Measurements from ENCODE around the gene TLX2.
A peak's percentile ranks its signal among the peaks of the same experiment; 100 is the strongest.

The TLX2 gene

DNA sequence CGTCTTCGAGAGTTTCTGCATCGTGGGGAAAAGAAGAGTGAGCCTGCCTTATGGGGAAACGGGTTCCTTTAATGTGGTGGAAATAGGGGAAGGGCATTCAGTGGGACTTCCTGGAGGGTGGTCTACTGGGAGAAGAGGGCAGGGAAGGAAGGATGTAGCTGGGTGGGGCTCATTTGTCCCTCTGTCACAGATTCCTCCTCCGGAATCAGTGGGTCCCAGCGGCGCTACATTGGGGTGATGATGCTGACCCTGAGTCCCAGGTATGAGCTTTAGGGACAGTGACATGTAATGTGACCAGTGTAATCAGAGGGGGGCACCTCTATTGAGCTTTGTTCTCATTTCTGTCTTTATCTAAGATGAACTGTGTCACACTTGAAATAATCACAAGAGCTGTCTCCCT lies 17.4 kb downstream of the TLX2 start:
- no peak for DNase-seq (ENCODE audit: low read depth in 2 of 2)

DNA sequence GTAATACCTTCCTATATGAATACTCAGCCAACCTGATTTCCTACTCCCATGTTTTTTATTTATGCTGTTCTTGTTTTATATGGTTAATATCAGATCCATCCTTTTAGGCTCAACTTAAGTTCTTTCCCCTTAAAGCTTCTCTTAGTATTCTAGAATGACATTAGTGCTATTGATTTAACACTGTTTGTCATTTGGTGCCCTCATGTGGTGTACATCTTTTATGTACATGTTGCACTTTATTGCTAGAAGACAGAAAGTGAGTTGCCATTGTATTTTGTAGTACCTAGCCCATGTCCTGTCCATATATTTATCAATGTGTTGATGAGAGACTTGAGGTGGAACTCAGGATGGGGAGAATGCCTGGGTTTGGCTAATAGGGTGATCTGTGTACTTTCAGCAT lies 18.0 kb downstream of the TLX2 start:
- no peak for DNase-seq (ENCODE audit: low read depth in 2 of 2)

DNA sequence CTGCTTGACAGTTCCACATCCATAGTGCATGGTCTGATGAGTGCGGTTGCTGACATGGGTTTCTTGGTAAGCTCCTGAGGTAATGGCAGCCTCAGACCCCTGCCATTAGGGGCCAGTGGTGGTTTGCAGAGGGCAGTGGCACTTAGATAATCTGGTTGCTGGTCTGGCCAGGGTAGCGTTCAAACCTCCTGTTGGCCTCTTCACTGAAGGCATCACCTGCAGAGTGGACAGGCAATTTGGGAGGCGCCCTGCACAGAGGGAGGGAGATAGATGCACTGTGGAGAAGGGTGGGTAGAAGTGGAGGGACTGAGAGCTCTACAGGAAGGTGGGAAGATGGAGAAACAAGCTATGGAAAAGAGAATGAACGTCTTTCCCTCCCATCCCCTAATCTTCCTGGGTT lies 19.2 kb downstream of the TLX2 start:
- no peak for DNase-seq (ENCODE audit: low read depth in 2 of 2)

- no peak for DNase-seq (ENCODE audit: low read depth in 2 of 2)
These were observed 20.2 kb downstream of the TLX2 start for GRCh38 chr2:74534411-74534810.

- no peak for DNase-seq (ENCODE audit: low read depth in 2 of 2)
These were observed 21.3 kb downstream of the TLX2 start for GRCh38 chr2:74535440-74535965.

GRCh38 chr2:74536166-74536950 lies 22.1 kb downstream of the TLX2 start:
- no peak for DNase-seq (ENCODE audit: low read depth in 2 of 2)

DNA sequence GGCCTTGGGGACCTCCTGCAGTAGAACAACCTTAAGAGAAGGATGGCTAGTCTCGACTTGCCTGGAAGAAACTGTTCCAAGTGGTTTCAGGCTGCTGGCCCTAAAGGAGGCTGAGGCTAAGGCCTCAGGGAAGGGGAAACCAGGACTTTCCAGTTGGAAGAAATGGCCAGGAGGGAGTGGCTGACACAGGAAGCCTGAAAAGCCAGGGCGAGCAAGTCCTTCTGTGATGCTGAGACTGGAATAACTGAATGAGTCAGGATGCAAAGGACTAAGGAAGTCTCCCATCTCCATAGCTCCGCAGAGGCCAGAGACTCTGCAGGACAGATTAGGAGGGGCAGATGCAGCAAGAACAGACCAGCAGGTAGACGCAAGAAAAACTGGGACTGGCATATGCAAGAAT lies 22.9 kb downstream of the TLX2 start:
- no peak for DNase-seq (ENCODE audit: low read depth in 2 of 2)

DNA sequence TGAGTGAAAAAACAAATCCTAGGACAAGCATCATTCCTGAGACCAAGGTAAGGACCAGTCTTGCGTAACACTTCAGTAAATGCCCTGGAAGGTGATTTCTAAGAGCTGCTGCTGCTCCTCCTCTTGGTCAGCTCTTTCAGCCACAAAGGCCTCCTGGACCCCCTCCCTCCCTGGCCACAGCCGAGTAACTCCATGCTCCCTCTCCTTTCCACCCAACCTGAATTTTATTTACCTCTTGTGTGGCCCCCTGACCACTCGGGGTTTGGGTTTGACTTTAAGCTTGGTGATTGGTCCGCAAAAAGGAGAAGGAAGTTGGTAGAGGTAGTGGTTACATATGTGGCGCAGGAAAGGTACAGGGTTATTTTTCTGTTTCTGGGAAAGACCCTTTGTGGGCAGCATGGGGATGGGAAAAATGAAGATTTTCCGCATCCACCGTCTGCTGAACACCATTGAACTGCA lies 24.7 kb downstream of the TLX2 start:
- DNase-seq (ENCODE audit: low read depth in 2 of 2), result no peak

DNA sequence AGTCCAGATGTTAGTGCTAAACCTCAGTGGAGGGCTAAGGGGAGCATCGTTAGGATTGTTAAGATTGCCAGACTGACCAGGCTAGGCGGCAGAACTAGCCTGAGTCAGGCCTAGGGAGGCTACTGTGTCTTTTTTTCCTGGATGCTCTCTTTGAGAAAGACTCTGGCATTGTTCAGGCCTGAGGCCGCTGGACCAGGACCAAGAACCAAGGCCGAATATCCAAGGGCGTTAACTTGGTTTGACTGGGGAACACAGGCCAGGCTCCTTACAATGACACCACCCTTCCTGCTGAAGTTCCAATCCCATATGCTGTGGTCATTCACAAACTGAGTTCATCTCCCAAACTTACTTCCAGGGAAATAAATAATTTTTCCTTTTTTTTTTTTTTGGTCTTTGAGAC lies 26.0 kb downstream of the TLX2 start:
- no peak for DNase-seq (ENCODE audit: low read depth in 2 of 2)

DNA sequence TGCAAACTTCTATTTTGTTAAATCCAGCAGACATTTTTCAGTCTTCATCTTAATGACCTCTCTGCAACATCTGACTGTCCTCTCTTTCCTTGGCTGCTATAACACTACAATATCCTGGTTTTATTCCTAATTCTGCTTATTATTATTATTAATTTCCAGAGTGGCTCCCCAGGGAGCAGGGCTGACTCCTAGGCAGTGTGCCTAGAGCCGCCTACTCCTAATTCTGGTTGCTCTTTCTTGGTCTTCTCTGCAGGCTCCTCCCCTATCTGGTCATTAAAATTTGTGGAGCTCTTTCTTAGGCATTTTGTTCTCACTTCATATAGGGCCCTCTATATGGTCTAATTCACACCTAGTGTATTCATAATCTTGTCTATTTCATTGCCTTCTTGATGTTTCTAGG lies 28.7 kb downstream of the TLX2 start:
- no peak for DNase-seq (ENCODE audit: low read depth in 2 of 2)

GRCh38 chr2:74544634-74545033 lies 30.4 kb downstream of the TLX2 start:
- DNase-seq (ENCODE audit: low read depth in 2 of 2), result no peak

GRCh38 chr2:74546004-74546403 lies 31.8 kb downstream of the TLX2 start:
- DNase-seq (ENCODE audit: low read depth in 2 of 2), result no peak

GRCh38 chr2:74548285-74548899 lies 34.1 kb downstream of the TLX2 start:
- DNase-seq (ENCODE audit: low read depth in 2 of 2), result no peak

DNA sequence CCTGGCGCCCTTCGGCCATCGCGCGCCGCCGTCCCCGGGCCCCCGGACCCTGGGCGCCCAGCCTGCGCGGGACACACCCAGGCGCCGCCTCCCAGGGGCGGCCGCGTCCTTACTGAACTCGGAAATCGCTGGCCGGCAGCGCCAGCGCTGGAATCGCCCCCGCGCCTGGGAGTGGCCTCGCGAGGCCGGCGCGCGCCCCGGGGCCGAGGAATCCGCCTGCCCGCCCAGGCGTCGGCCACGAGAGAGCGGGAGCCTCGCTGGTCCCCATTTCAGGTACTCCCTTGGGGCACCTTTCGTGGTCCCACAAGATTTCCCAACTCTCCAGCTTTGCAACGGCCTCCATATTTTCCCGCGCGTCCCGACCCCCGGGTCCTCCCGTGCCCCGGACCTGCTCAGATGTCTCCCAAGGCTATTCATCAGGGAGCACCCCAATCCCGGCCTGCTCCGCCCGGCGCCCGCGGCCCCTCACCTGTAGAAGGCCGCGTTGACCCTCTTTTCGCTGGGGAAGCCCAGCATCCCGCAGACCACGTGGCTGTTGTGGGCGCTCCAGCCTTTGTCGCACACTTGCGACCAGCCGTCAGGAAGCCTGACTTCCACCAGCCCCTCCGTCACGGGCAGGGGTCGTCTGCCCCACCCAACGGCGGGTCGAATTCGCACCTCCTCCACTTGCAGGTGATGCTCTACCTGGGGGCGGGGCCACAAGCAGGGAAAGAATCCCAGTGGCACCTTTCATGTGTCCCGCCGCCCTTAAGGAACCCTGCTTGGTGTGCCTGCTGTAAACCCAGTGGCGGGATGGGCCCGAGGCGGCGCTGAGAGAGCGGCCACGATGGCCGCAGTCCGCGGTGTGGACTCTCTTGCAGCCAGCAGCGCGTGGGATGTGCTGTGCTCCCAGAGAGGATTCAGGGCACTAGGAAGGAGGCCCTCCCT lies 34.9 kb downstream of the TLX2 start:
- no peak for DNase-seq (ENCODE audit: low read depth in 2 of 2)

- no peak for DNase-seq (ENCODE audit: low read depth in 2 of 2)
These were observed 36.0 kb downstream of the TLX2 start for GRCh38 chr2:74550231-74550630.

- no peak for DNase-seq (ENCODE audit: low read depth in 2 of 2)
These were observed 37.3 kb downstream of the TLX2 start for GRCh38 chr2:74551530-74551929.

DNA sequence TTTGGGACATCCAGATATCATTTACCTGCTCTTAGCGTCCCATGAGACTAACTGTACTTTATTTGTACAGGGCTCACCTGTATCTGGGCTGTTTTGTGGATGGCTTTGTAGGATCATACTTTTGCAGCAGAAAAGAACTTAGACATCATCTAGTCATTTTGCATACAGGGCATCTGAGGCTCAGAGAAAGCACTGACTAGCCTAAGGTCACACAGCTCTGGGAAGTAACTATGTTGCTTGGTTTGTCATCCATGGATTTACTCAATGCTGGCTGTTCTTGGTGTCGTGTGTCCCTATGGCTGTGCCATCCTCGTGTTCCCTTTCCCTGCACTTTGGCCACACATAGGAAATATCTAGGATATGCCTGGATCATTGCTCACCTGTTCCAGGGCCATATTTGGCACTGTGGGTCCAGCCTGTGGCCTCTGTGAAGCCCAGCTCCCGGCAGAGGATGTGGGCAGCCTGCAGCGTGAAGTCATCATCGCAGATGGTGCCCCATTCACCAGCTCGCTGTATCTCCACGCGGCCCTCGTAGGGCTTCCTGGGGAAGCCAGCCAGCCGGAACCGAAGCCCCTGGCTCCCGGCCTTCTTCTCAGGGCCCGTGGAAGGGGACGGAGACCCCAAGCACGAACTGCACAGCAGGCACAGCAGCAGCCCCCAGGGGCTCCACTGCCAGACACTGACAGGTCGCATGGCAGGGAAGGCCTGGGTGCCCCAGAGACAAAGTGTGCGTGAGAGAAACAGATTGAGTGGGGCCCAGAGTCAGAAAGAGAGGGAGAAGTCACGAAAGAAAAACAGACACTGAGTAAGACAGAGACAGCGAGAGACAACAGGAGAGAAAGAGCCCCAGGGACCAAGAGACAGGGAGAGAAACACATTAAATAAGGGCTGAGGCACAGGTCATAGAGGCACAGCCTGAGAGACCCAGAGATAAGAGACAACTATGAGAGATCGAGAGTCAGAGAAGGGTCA lies 38.0 kb downstream of the TLX2 start:
- no peak for DNase-seq (ENCODE audit: low read depth in 2 of 2)

DNA sequence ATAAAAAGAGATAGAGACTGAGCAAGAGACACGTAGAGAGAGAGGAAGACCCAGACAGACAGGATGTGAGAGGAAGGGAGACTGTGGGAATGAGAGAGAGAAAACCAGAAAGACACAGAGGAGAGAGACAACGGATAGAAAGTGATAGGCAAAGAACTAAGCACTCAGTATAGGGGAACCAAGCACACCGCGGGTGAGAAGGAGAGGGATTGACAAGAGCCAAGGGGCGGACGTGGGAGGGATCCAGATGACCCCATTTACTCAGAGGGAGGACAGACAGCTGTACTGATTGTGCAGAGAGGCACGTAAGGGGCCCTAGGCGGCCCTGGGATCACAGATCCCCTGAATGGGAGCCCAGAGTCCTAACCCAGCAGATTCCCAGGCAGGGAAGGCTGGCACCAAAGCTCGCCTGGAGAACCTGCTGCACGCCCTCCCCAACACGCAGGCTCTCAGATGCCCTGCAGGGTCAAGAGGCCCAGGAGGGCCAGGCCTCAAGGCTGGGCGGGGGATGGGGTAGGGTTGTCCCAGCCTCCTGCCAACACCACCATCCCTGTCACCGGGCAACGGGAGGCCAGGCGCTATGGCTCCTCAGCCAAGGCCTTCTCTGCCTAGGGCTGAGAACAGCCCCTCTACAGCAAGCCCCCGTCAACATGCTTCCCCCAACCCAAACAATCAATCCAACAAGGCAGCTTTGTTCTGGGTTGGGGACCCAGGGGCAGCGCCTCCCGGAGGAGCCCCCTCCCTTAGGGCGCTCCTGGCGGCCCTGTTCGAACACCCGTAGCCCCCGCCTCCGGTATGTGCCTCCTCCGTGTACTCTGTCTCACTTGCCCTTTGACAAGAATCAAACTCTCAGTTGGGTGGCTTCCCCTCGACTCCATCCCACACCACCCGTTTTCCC lies 38.9 kb downstream of the TLX2 start:
- no peak for DNase-seq (ENCODE audit: low read depth in 2 of 2)

DNA sequence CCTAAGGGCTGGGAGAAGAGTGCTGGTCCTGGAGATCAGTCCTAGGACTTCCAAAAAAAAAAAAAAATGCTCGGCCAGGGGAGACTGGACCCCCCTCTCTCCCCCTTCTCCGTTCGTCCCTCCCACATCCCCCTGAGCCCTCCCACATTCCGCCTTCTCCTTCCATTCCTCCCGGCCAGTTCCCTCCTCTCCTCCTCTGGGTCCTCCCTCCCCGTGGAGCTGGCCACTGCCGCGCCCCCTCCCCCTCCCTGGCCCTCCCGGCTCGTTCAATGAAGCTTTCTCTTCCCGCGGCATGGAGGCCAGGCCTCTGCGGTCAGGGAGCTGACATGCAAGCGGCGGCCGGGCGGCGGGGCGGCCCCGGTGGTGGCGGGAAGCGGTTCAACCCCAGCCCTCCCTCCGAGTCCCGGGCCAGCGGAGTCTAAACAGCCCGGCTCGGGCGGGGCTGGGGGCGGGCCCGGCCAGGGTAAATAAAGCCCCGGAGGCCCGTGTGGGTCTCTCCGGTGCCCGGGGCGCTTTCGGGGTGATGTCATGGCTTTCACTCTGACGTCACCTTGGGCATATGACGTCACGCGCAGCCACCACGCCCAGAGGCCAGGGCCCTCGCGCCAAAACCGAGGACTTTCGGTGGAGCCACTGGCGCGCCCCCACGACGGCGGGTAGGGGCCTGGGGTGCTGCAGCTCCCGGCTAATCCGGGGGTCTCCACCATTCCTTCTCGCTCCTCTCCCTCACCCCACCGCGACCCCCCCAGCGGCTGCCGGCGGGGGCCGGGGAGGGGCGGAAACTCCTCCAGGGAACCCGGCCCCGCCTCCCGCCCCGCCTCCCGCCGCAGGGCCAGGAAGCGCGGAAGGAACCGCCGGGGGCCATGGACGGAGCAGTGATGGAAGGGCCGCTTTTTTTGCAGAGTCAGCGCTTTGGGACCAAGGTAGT lies 39.9 kb downstream of the TLX2 start, which contains the start of the genes DOK1 and LOXL3:
Gene DOK1, plus strand, starts transcription at position 829 of the 928 bp plus-strand sequence. Its CDS starts 35 bp downstream, at position 864.
Gene LOXL3, minus strand, starts transcription at position 51 of the 928 bp plus-strand sequence. CDS start 1,308 bp downstream, outside the sequence.
- DNase-seq (ENCODE audit: low read depth in 2 of 2), result peak; percentile 79 to 82
